NCI-H1092 treated with DMSO at 0.1 percent for 48 hours (cell line): Measurements from ENCODE around the gene DHX57.
"Not testable (repeated sequence)": the region's sequence is repeated elsewhere in the genome, so short reads cannot be mapped to it uniquely, and the experiment has no call there.

Experiments used
- DNase-seq: peaks from one replicate; lab custom pipeline; 2025; lab: John Stamatoyannopoulos, UW

Gene DHX57

DNA sequence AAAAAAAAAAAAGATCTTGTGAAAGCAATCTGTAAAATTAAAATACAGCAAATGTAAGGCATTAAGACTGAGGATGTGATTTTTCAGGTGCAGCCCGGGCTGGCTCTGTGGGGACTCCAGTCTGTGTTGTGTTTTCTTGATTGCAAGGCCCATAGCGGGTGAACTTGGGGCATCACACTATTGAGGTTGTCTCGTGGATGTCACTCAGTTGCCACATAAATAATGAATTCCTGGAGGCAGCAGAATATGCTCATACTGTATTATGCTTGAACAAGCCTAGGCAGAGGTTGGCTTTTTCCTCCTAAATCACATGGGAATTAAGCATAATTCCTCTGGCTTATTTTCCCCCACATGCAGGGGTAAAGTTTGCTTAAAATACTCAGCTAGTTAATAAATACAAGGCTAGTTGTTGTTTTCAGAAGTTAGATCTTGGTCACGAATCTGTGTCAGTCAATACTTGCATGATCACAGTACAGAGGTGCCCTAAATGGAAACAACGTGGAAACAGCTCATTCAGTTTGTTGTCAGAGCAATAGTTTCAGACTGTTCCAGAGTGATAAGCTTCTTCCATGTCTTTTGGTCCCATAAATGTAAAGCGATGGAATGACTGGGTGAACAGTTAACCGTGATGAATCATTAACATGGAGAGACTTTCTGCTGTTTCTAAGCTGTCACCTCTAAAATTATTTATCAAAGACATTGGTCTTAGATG is 81.3 kb downstream of the DHX57 start:
- no peak for DNase-seq

- DNase-seq: no peak
Measured at GRCh38 chr2:38793511-38793910, 82.2 kb downstream of the DHX57 start.

- no peak for DNase-seq
Measured at GRCh38 chr2:38792751-38793150, 83.0 kb downstream of the DHX57 start.

- DNase-seq: not testable (repeated sequence)
Measured at GRCh38 chr2:38792321-38792720, 83.4 kb downstream of the DHX57 start.

DNA sequence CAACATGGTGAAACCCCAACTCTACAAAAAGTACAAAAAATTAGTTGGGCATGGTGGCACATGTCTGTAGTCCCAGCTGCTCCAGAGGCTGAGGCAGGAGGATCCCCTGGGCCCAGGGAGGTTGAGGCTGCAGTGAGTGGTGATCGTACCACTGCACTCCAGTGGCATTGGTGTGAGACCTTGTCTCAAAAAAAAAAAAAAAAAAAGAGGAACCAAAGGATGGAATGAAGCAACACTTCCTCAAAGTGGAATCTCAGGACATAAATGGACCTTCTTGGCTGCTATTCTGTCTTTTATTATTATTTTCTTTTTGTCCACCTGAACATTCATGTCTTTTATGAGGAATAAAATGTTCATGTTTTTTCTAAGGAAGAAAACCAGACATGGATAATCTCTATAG is 84.0 kb downstream of the DHX57 start:
- no peak for DNase-seq

- DNase-seq: no peak
Measured at GRCh38 chr2:38789691-38790090, 86.0 kb downstream of the DHX57 start.

DNA sequence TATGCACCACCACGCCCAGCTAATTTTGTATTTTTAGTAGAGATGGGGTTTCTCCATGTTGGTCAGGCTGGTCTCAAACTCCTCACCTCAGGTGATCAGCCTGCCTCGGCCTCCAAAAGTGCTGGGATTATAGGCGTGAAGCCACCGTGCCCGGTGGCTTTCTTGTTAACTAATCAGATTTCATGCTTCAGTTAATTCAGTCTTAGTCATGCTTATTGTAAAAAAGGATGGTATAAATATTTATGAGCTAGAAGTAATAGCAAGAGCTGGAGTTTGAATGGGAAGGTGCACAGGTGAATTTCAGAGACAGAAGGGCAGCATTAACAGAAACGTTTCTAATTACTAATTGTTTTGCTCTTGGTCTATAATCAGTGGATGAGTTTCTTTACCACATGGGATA is 87.4 kb downstream of the DHX57 start:
- DNase-seq: no peak

- no peak for DNase-seq
Measured at GRCh38 chr2:38783586-38783985, 92.1 kb downstream of the DHX57 start.

- DNase-seq: no peak
Measured at GRCh38 chr2:38778687-38779082, 97.0 kb downstream of the DHX57 start.

DNA sequence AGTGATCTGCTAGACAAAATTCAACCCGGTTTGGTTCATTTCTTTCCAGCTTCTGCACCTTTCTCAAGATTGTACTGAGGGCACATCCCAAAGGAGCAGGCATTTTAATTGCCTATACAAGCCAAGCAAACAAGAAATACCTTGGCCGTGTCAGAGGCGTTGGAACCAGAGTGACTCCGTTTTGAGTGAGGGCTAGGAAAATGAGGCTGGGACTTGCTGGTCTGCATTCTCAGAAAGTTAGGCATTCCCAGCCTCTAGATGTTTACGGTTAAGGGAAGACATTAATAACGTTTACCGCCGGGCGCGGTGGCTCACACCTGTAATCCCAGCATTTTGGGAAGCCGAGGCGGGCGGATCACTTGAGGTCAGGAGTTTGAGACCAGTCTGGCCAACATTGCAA is 99.2 kb downstream of the DHX57 start:
- no peak for DNase-seq

DNA sequence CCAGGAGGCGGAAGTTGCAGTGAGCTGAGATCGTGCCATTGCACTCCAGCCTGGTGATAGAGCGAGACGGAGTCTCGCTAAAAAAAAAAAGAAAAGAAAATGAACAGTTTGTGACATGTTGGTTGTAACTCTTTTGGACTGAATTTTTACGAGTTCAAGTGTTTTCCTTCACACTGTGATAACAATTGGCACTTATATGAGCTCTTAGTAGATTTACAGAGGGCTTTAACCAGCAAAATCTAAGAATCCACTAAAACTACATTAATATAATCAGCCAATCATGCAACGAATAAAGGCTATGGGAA is 99.9 kb downstream of the DHX57 start:
- DNase-seq: no peak

- DNase-seq: no peak
Measured at GRCh38 chr2:38775097-38775920, 100.4 kb downstream of the DHX57 start.

- no peak for DNase-seq
Measured at GRCh38 chr2:38771632-38772031, 104.1 kb downstream of the DHX57 start.

DNA sequence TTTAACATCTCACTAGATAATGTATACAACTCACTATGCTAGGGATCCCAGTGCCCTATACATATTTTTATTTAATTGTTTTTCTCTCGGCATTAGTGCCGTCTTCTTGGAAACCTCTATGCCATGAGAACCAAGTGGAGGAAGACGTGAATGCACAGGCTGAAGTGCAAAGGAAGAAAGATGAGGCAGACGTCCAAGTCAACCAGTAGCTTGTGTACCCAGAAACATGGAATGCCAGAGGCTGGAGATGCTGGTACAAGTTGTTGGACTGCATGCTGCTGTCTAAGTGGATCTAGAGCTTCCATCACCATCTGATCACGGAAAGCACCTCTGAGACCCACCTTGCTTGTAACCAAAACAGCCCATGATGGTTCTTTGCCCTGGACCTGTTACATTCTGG is 110.2 kb downstream of the DHX57 start:
- no peak for DNase-seq

DNA sequence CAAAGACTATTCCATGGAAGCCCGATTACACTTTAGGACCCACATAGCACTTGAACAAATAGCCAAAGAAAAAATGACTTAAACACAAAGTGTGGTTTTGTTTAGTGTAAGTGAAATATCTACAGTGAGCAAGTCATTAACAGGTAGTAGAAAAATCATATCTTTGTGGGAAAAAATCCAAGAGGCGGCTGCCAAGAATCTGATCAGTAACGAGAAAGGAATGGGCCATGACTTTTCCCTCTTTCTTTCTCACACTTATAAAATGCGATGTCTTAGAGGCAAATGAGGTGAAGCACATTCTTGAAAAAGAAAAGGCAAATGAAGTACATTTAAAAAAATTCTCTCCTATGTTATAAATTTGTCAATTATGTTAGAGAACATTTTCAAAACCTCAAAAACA is 110.6 kb downstream of the DHX57 start:
- DNase-seq: no peak

DNA sequence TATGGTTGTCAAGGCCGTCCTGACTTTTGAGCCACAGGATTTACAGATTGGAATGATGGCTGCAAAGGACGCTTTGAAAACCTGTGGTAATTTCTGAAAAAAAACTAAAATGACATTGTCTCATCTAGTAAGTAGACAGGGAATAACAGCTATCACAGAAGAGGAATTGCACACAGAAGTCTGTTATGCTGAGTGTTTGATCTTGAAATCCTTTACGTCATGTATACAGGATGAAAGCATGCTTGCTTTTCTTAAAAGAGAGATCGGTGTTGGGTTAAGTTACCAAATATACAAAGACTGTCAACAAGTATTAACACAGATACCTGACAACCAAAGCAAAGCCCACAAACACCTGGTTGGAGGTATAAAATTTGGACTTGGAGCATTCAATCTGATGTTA is 112.0 kb downstream of the DHX57 start:
- no peak for DNase-seq

DNA sequence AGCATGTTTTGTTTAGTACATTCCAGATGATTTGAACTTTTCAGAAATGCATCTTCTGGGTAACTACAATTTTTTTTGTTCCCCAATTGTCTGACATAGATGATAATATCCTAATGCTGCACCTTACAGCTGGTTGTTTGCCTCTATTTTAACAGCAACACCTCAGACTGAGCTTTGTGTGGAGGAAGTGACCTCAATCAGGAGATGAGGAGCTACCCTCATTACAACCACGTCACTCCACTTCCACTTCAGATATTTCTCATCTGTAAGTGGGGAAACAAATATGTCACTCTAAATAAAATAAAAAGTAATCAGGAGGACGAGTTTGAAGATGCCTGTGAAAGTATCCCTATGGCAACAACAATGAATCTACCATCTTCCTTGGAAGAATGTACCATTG is 112.5 kb downstream of the DHX57 start:
- DNase-seq: no peak

DNA sequence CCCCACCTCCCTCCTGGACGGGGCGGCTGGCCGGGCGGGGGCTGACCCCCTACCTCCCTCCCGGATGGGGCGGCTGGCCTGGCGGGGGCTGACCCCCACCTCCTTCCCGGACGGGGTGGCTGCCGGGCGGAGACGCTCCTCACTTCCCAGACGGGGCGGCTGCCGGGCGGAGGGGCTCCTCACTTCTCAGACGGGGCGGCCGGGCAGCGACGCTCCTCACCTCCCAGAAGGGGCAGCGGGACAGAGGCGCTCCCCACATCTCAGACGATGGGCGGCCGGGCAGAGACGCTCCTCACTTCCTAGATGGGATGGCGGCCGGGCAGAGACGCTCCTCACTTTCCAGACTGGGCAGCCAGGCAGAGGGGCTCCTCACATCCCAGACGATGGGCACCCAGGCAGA is 119.8 kb downstream of the DHX57 start:
- not testable (repeated sequence) for DNase-seq

- DNase-seq: no peak
Measured at GRCh38 chr2:38754506-38754905, 121.2 kb downstream of the DHX57 start.

DNA sequence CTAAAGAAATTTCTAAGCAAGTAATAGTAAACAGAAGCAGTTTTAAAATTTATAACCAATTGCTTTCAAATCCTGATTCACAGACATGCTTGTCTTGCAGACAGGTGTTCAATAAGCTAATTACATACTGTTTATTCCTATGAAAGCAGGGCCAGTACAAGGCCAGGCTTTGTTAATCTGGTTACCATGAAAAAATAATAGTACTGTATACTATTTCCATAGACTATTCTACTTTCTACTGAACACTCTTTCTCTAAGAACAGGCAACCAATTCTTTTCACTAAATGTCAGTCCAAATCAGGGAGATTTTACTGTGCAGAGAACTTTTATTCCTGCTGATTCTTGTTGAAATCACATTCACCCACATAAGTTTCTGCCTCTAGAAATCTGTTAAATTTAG is 121.7 kb downstream of the DHX57 start:
- no peak for DNase-seq

GRCh38 chr2:38751596-38752410 is 123.9 kb downstream of the DHX57 start:
- DNase-seq: no peak

DNA sequence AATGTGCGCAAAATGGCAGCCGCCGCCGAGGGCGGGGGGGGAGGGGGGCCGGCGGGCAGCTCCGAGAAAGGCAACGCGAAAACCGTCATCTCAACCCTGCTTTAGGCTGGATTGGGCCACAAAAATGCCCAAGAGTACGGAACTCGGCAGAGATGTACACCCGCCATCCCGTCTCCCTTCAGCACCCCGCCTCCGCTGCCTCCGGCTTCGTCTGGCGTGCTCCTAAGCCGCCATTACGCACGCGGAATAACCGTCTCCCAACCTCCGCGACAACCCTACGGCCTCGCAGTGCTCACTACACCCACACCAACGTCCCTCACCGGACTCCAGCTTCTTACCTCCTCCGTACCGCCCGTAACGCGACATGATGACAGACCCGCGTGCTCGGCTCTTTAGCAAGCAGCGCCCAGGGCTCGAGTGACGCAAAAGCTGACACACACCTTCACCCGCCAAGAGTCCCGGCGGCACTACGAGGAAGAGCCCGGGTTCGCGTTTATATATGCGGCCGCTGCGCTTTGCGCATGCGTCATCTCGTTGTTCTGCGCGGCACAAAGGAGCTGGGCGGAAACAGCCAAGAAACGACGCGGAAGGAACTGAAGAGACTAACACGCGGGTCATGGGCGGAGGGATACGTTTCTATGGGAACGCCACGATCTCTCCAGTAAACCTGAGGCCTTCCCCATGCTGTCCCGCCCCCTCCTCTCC is 124.7 kb downstream of the DHX57 start, which contains the start of gene SRSF7:
SRSF7 (minus strand) TSS at position 471 of the 705 bp plus-strand sequence; CDS start at position 366, 105 bp downstream.
- peak; percentile 96 for DNase-seq
